Measurements from ENCODE around the gene KLC1.

KLC1 gene

GRCh38 chr14:103740991-103741689, 112.1 kb downstream of the KLC1 start:
- no peaks in the 10 kb centered on the region for H3K9me2 ChIP-seq (replicated peaks; ENCODE audit: control insufficient read depth, low read length)

GRCh38 chr14:103741876-103742275, 112.9 kb downstream of the KLC1 start:
- Histone ChIP-seq H3K4me2 (ENCODE audit: low read length) (no peak overlapping the region), H3K9me2 (replicated peaks; ENCODE audit: control insufficient read depth, low read length) (no peaks in the 10 kb centered on the region), H3K9me3 (ENCODE audit: control insufficient read depth, insufficient read depth, low read length) (no peaks in the 10 kb centered on the region), H3K27ac (ENCODE audit: low read depth, low read length) (no peak overlapping the region), H3F3A (ENCODE audit: control insufficient read depth, insufficient read depth) (no peaks in the 10 kb centered on the region), H4K20me1 (ENCODE audit: control insufficient read depth, insufficient read depth, low read depth, low read length) (no peaks in the 10 kb centered on the region), H3K27me3 (ENCODE audit: control insufficient read depth, low read length) (no peaks in the 10 kb centered on the region), H3K4me1 (ENCODE audit: control insufficient read depth, low read length) (peaks cover 9% of the 10 kb centered on the region), H3K4me3 (ENCODE audit: low read length) (no peak overlapping the region), H3K79me2 (ENCODE audit: control insufficient read depth, low read length) (no peaks in the 10 kb centered on the region), H3K36me3 (ENCODE audit: control insufficient read depth, low read length) (no peaks in the 10 kb centered on the region; the same call in 1 of the 2 replicates)
- TF ChIP-seq EZH2phosphoT487 (IDR thresholded peaks at IDR 0.05; ENCODE audit: borderline replicate concordance, low read length) (no peak), CTCF (IDR thresholded peaks at IDR 0.05; ENCODE audit: low read depth, low read length, poor library complexity, severe bottlenecking) (no peak)

More at GRCh38 chr14:103740991-103741689, 112.1 kb downstream of the KLC1 start:
- Histone ChIP-seq H4K20me1 (ENCODE audit: control insufficient read depth, insufficient read depth, low read depth, low read length) (no peaks in the 10 kb centered on the region), H3F3A (ENCODE audit: control insufficient read depth, insufficient read depth) (no peaks in the 10 kb centered on the region), H3K27me3 (ENCODE audit: control insufficient read depth, low read length) (no peaks in the 10 kb centered on the region), H3K4me2 (ENCODE audit: low read length) (no peak overlapping the region), H3K79me2 (ENCODE audit: control insufficient read depth, low read length) (no peaks in the 10 kb centered on the region), H3K9me3 (ENCODE audit: control insufficient read depth, insufficient read depth, low read length) (no peaks in the 10 kb centered on the region), H3K36me3 (ENCODE audit: control insufficient read depth, low read length) (no peaks in the 10 kb centered on the region; the same call in 1 of the 2 replicates), H3K4me3 (ENCODE audit: low read length) (no peak overlapping the region), H3K4me1 (ENCODE audit: control insufficient read depth, low read length) (peaks cover 9% of the 10 kb centered on the region), H3K27ac (ENCODE audit: low read depth, low read length) (no peak overlapping the region)
- TF ChIP-seq EZH2phosphoT487 (IDR thresholded peaks at IDR 0.05; ENCODE audit: borderline replicate concordance, low read length) (no peak), CTCF (IDR thresholded peaks at IDR 0.05; ENCODE audit: low read depth, low read length, poor library complexity, severe bottlenecking) (no peak)

DNA sequence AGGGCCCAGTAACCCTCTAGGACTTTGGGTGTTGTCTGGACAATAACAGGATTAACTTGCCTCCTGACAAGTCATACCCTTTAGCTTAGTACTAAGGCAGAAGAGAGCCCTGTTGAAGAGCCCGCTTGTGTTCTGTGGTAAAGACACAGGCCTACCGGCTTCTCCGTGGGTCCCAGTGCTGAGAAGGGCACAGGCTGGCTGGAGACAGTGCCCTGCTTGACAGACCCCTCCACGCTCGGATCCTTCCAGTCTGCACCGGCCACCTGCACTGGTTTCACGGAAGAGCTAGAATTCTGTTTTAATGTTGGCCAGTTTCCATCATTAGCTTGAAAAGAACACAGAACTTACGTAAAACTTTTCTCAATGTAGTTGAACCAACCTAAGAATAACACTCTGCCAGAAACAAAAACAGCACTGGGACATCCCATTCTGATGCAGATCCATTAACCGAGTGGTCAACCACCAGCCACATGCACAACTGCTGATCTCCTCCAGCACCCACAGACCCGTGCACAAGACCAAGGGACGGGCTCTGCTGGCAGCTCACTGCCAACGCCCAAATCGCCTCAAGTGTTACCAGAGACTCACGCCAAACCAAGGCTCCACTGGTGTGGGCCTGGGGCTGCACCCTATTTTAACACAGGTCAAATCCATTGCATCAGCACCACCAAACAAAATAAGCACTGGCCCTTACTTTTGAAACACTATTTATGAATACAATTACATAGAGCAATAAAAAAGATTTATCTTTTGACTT, 113.7 kb downstream of the KLC1 start:
- peaks cover 9% of the 10 kb centered on the region for H3K4me1 ChIP-seq (ENCODE audit: control insufficient read depth, low read length)
- H3F3A ChIP-seq (ENCODE audit: control insufficient read depth, insufficient read depth), result no peaks in the 10 kb centered on the region
- H3K4me2 ChIP-seq (ENCODE audit: low read length), result no peak overlapping the region
- H3K9me3 ChIP-seq (ENCODE audit: control insufficient read depth, insufficient read depth, low read length), result no peaks in the 10 kb centered on the region
- TF ChIP-seq CTCF (IDR thresholded peaks at IDR 0.05; ENCODE audit: low read depth, low read length, poor library complexity, severe bottlenecking), result no peak
- TF ChIP-seq EZH2phosphoT487 (IDR thresholded peaks at IDR 0.05; ENCODE audit: borderline replicate concordance, low read length), result no peak
- no peaks in the 10 kb centered on the region; the same call in 1 of the 2 replicates for H3K36me3 ChIP-seq (ENCODE audit: control insufficient read depth, low read length)
- no peaks in the 10 kb centered on the region for H4K20me1 ChIP-seq (ENCODE audit: control insufficient read depth, insufficient read depth, low read depth, low read length)
- H3K4me3 ChIP-seq (ENCODE audit: low read length), result no peak overlapping the region
- no peaks in the 10 kb centered on the region for H3K27me3 ChIP-seq (ENCODE audit: control insufficient read depth, low read length)
- no peaks in the 10 kb centered on the region for H3K79me2 ChIP-seq (ENCODE audit: control insufficient read depth, low read length)
- no peaks in the 10 kb centered on the region for H3K9me2 ChIP-seq (replicated peaks; ENCODE audit: control insufficient read depth, low read length)
- H3K27ac ChIP-seq (ENCODE audit: low read depth, low read length), result no peak overlapping the region

All from DOHH2 (cell line).